ENCODE measurements around the gene CNTNAP2.
"Not testable (repeated sequence)": the region's sequence is repeated elsewhere in the genome, so short reads cannot be mapped to it uniquely, and the experiment has no call there.

Gene CNTNAP2

DNA sequence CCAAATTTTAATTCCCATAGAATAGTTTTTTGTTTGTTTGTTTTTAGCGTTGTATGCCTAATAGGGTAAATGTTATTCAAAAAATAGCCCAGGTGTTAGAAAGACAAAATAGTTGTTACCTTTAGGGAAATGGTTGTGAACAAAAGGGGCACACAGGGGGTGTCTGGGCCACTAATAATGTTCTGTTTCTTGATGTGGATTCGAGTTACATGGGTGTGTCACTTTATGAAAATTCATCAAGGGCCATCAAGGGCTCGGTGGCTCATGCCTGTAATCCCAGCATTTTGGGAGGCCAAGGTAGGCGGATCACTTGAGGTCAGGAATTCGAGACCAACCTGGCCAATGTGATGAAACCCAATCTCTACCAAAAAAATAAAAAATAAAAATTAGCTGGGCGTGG is 1942.2 kb downstream of the CNTNAP2 start:
- no peak for DNase-seq (ENCODE audit: low read depth)
- H3K4me3 ChIP-seq (ENCODE audit: low read depth, low read length), result no peak overlapping the region
- TF ChIP-seq, protein P1, sequence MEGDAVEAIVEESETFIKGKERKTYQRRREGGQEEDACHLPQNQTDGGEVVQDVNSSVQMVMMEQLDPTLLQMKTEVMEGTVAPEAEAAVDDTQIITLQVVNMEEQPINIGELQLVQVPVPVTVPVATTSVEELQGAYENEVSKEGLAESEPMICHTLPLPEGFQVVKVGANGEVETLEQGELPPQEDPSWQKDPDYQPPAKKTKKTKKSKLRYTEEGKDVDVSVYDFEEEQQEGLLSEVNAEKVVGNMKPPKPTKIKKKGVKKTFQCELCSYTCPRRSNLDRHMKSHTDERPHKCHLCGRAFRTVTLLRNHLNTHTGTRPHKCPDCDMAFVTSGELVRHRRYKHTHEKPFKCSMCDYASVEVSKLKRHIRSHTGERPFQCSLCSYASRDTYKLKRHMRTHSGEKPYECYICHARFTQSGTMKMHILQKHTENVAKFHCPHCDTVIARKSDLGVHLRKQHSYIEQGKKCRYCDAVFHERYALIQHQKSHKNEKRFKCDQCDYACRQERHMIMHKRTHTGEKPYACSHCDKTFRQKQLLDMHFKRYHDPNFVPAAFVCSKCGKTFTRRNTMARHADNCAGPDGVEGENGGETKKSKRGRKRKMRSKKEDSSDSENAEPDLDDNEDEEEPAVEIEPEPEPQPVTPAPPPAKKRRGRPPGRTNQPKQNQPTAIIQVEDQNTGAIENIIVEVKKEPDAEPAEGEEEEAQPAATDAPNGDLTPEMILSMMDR (conservative IDR thresholded peaks at IDR 0.05; ENCODE audit: low read depth, low read length), result no peak

DNA sequence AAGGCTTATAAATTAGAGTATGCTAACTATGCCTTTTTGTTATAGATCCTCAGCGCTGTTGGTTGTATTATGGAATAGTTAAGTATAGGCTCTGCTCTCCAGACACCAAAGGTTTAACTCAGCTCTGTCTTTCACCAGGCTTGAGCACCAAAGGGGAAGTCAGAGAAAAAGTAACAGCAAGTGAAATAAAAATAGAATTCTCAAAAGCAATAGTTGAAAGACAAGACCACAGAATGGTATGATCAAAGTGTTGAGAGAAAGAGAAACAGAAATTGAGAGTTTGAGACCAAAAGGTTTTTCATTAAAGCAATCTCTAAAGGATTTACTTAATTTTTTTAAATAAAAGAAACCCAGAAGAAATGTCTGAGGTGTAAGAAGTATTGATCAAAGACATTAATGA is 1944.1 kb downstream of the CNTNAP2 start:
- no peak overlapping the region for H3K4me3 ChIP-seq (ENCODE audit: low read depth, low read length)
- TF ChIP-seq, protein P1 (conservative IDR thresholded peaks at IDR 0.05; ENCODE audit: low read depth, low read length), result no peak
- DNase-seq (ENCODE audit: low read depth), result no peak

DNA sequence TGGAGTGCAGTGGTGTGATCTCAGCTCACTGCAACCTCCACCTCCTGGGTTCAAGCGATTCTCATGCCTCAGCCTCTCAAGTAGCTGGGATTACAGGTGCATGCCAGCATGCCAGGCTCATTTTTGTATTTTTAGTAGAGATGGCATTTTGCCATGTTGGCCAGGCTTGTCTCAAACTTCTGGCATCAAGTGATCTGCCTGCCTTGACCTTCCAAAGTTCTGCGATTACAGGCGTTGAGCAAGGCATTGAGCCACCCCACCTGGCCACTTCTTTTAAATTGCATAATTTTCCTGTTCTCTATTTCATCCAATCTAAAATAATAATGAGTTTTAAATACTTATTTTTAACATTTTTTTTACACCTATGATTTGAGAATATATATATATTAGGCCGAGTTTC is 1961.5 kb downstream of the CNTNAP2 start:
- not testable (repeated sequence) for H3K4me3 ChIP-seq (ENCODE audit: low read depth, low read length); DNase-seq (ENCODE audit: low read depth)

DNA sequence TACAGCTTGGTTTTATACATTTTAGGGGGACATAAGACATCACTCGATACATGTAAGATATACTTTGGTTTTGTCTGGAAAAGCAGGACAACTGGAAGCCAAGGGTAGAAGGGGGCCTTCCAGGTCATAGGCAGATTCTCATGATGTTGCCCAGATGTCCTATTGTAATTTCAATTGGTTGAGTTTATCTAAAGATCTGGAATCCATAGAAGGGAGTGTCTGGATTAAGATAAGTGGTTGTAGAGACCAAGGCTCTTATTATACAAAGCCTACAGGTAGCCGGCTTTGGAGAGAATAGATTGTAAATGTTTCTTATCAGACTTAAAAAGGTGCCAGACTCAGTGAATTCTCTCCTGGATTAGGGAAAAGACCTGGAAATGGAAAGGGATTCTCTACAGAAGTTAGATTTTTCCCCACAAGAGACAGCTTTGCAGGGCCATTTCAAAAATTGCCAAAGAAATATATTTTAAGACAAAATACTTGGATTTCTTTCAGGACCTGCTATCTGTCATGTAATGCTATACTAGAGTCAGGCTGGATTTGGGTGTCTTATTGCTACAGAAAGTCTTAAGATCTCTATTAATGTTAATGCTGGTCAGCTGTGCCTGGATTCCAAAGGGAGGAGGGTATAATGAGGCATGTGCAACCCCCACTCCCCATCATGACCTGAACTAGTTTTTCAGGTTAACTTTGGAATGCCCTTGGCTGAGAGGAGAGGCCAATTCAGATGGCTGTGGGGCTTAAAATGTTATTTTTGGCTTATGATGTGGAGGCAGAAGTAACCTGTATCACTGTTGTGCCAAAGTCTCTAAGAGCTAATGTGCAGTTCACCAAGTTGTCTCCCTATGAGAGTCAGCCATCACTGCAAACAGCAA is 1962.8 kb downstream of the CNTNAP2 start:
- H3K4me3 ChIP-seq (ENCODE audit: low read depth, low read length), result no peak overlapping the region
- TF ChIP-seq, protein P1 (conservative IDR thresholded peaks at IDR 0.05; ENCODE audit: low read depth, low read length), result no peak
- DNase-seq (ENCODE audit: low read depth), result no peak

DNA sequence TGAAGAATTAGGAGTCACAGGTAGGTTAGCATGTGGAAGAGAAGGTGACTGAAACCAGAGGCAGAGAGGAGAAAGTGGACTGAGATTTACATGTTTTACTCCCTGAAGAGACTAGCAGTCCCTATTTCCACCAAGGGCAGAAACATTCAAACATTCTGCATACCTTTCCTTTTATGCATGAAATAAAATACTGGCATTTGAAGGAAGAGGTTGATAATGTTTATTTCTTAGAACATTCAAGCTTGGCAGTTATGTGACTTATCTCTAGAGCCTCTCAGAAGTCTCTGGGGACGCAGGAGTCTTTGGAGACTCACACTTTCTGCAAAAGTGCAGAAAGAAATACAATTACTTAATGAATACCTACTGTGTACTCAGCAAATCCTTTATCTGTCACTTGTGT is 1966.8 kb downstream of the CNTNAP2 start:
- TF ChIP-seq, protein P1 (conservative IDR thresholded peaks at IDR 0.05; ENCODE audit: low read depth, low read length), result no peak
- H3K4me3 ChIP-seq (ENCODE audit: low read depth, low read length), result no peak overlapping the region
- no peak for DNase-seq (ENCODE audit: low read depth)

DNA sequence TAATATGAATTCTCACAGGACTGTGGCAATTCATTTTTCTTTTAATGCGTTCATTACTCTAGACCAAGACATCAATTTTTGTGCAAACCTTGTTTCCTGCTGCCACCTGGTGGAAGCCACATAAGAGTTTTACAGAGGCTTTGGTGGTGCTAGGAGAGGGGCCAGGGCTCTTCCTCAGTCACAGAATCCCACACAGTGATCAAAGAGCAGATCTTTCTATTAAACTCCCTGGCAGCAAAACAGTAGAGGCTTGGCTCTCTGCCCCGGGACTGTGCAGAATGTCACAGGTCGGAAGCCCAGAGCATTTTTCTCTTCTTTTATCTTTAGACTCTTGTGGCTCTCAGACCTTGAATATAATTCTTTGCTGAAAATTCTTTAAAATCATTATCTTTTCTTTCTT is 1967.5 kb downstream of the CNTNAP2 start:
- no peak overlapping the region for H3K4me3 ChIP-seq (ENCODE audit: low read depth, low read length)
- TF ChIP-seq, protein P1 (conservative IDR thresholded peaks at IDR 0.05; ENCODE audit: low read depth, low read length), result peak; percentile 77
- peak; percentile 70 for DNase-seq (ENCODE audit: low read depth)

DNA sequence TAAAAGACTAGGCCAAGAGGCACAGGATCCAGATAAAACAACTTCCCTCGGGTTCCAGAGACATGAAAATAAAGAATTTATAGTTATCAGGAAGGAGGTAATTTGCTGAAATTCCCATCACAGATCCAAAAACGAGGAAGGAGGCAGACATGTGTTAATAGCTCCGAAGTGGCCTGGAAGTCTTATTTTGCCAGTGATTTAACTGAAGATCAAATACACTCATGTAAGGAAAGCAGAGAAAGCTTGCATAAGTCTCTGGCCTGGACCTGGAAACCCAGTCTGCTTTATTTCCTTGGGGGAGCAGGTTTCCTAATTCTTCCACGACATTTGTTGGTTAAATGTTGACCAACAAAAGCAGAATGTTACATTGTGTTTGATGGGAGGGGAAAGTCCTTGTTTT is 1975.3 kb downstream of the CNTNAP2 start:
- no peak for DNase-seq (ENCODE audit: low read depth)
- TF ChIP-seq, protein P1 (conservative IDR thresholded peaks at IDR 0.05; ENCODE audit: low read depth, low read length), result no peak
- H3K4me3 ChIP-seq (ENCODE audit: low read depth, low read length), result no peak overlapping the region

All from choroid plexus epithelial cell (primary cell).